ENCODE data around the gene RBM33.

The RBM33 gene

GRCh38 chr7:155781433-155781832 lies 137.0 kb downstream of the RBM33 start:
- no peak for DNase-seq

DNA sequence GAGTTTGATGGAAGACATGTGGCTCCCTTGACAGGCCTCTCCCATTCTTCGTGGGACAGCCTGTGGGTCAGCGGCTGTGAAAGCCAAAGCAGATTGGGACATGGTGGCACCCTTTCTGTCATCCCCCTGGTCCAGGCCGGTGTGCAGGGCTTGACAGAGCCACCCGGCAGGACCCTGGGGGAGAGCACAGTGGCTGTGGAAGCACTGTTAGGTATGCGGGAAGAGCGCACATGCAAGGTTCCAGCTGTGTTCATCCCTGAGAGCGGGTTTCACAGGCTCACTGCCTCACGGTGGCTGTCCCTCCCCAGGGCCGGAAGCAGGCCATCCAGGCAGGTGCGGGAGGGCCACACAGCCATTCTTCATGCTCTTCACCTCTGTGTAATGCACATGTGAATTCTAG lies 138.0 kb downstream of the RBM33 start:
- no peak for DNase-seq

DNA sequence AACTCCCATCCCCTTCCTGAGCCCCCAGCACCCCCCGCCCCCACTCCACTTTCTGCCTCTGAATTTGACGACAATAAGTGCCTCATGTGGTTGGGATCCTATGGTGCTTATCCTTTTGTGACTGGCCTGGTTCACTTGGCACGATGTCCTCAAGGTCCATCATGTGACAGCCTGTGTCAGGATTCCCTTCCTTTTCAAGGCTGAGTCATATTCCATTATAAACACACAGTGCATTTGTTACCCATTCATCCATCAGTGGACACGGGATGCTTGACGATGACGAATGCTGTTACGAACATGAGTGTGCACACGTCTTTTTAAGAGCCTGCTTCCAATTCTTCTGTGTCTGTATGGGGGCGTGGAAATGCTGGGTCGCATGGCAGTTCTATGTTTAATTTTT lies 141.1 kb downstream of the RBM33 start:
- no peak for DNase-seq

- DNase-seq = no peak
These were observed 142.0 kb downstream of the RBM33 start for GRCh38 chr7:155786491-155786890.

- no peak for DNase-seq
These were observed 142.8 kb downstream of the RBM33 start for GRCh38 chr7:155787171-155787851.

DNA sequence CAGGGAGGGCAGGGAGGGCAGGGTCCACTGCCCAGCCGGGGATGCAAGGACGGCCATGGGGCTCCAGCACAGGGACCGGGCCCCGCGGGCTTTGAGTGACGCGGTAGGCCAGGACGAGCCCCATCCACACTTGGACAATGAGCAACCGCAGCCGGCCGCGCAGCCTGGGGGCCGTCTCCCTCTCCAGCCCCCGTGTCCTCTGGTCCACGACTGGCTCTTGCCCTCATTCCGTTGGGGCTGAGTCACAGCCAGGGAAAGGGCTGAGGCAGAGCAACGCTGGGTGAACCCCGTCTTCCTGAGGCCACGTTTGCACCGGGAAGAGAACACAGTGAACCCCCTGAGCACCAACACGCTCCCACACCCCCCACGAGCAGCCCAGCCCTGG lies 144.1 kb downstream of the RBM33 start:
- no peak for DNase-seq

- DNase-seq = no peak
These were observed 144.7 kb downstream of the RBM33 start for GRCh38 chr7:155789001-155789725.

- no peak for DNase-seq
These were observed 146.2 kb downstream of the RBM33 start for GRCh38 chr7:155790666-155791065.

- DNase-seq = no peak
These were observed 146.8 kb downstream of the RBM33 start for GRCh38 chr7:155791214-155791737.

- no peak for DNase-seq
These were observed 147.4 kb downstream of the RBM33 start for GRCh38 chr7:155791836-155792235.

DNA sequence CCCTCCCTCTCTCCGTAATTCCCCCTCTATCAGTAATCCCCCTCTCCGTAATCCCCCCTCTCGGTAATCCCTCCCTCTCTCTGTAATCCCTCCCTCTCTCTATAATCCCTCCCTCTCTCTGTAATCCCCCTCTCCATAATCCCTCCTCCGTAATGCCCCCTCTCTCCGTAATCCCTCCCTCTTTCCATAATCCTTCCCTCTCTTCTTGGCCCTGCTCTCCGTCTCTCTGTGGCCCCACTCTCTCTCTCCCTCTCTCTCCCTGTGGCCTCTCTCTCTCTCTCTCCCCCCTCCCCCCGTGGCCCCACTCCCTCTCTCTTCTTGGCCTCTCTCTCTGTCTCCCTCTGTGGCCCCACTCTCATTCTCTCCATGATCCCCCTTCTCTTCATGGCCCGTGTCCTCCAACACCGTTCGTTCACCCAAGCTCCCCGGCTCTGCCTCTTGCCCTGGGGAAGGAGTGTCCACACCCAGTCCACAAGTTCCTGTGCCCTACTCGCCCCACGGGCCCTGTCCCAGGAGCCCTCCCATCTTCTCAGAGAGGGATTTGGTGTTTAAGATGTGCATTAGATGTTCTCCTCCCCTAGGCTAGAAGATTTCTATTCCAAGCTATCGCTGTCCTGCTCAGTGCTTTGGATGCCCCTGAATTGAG lies 148.0 kb downstream of the RBM33 start:
- no peak for DNase-seq

DNA sequence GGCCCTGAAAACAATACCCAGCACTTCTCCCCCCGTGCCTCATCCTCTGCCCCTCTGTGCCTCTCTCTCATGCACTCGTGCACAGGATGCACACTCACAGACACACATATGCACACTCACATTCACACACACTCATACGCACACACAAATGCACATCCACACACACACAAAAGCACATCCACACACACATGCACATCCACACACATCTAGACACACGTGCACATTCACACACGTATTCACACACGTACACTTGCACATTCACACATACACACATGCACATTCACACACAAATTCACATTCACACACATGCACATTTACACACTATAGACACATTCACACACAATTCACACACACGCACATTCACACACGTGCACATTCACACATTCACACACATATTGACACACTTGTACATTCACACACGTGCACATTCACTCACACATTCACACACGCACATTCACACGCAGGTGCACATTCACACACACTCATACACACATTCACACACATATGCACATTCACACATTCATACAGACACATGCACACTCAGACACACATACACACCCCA lies 148.6 kb downstream of the RBM33 start:
- DNase-seq = no peak

DNA sequence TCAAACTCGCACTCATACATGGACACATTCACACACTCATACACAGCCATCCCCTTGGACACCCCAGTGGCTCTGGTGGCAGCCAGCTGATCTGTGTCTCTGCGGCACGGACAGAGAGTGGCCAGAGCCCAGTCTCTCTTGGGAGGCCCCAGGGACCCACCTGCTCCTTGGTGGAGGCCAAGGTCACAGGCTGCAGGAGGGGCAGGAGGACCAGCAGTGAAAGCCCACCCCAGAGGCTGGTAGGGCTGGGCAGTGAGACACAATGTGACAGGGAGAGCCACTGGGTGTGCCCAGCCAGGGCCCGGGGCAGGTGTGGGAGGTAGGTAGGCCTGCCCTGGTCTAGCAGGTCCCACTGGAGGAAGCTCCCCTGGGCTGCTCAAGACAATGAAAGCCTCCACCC lies 149.3 kb downstream of the RBM33 start:
- no peak for DNase-seq

DNA sequence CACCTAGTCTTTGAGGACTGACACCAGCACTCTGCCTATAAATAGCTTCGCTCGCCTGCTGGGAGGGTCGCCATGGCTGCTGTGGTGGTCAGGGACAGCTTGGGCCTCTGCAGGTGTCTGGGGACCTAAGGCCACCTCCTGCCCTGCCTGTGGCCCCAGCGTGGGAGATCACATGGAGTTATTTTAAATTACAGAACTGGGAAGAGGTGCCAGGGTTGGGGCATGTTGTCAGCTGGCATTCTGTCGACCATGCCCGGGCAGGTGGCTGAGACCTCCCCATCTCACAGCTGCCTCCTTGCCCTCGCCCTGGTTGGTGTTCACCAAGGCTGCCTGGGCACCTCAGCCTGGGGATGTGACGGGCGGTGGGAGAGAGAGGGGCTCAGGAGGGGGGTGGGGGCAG lies 149.7 kb downstream of the RBM33 start:
- DNase-seq = no peak

DNA sequence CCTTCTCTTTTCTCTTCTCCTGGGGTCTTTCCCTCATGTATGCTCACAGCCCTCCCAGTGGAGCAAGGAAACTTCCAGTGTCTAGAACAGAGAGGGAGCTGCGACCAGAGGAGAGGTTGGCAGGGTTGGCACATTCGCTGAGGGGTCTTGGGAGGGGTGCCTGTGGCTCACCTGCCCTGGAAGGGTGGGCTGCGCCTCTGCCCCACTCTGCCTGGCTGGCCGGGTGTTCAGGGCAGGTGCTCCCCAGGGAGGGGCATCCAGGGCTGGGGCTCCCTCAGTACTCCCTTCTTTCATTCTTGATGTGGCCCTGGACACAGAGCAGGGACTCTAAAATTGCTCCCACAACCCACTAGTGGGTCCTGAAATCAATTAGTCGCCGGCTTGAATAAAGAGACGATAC lies 150.9 kb downstream of the RBM33 start:
- no peak for DNase-seq

DNA sequence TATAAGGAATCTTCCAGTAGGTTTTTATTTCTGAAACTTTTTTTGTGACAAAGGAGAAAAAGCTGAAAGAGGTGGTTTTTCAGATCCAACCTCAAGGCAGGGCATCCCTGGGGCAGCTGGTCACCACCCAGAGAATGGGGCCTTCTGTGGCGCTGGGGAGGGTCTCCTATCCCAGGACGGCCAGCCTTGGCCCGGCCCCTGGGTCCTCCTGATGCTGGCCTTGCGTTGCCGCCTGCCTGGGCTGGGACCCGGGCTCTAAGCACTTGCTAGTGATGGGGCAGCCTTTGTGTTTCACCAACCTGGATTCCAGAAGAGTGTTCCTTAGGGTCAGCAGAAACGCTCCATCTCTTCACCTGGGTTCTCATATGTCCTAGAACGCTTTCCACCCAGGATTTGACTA lies 151.5 kb downstream of the RBM33 start:
- no peak for DNase-seq

DNA sequence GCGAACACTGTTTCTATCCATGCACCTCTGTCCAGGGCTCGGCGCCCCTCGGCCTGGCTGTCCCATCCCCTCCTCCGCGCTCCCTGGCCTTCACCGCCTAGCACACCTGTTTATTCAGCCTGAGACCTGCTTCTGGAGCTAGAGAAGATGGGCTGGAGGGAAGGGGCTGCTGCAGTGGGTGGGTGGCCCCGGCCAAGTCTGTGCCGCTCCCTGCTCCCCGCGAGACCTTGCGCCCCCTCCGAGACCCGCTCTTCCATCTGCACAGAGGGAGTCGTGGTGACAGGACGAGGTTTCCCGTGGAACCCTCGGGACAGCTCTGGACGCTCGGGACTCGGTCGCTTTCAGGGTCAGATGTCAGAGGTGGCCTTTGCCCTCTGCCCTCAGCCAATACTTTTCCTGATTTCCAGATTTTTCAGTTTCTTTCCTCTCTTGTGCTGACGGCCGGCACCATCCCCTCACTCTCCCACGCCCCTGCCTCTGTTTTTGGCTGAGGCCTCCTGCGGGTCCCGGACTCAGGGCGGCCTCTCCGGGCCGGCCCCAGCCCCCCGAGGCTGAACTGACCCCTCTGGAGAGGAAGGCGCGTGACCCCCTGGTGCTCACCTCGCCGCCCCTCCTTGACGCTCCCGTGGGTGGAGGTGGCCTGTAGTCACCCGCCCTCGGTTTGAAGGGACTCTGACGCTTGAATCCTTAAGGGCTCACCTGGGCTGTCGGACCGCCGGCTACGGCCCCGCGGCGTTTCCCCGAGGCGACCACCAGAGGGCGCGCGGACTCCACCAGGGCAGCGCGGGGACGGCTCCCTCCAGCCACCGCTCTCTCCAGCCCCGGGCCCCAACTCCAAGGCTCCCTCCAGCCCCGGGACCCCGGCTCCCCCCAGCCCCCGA lies 152.2 kb downstream of the RBM33 start:
- DNase-seq = peak; percentile 58 to 61

DNA sequence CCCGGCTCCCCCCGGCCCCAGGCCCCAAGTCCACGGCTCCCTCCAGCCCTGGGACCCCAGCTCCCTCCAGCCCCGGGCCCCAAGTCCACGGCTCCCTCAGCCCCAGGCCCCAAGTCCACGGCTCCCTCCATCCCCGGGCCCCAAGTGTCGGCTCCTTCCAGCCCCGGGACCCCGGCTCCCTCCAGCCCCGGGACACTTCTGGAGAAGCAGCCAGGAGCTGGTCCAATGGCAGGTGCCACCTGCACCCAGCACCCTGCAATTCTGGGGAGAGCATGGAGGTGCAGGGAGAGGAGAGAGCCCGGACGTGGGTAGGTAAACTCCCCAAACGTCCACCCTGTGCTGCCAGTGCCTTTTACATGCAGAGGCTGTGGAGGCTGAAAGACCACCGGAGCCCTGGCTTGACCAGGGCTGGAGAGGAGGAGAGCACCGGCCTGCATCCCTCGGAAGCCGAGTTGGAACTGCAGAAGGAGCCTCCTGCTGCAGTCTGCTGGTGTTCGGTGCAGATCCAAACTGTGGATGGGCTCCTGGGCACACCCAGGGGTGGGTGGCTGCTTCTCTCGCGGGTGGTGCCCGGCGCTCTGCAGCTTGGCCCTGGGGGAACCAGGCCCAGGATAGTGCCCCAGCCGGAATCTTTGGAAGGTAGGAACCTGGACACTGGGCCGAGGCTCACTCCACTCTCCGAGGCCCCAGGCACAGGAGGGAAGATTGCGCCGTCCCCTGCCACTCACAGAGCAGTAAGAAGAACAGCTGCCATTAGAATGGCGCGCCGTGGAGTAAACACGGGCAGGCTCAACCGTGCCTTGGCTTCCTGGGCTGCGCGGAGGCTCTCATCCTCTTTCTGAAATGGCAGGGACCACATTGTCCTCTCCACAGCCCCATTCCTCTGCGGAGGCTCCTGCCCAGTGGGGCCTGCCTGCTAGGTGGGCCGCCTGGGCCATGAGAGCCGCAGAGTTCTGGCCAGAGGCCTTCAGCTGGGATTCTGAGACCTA lies 153.1 kb downstream of the RBM33 start:
- no peak for DNase-seq

DNA sequence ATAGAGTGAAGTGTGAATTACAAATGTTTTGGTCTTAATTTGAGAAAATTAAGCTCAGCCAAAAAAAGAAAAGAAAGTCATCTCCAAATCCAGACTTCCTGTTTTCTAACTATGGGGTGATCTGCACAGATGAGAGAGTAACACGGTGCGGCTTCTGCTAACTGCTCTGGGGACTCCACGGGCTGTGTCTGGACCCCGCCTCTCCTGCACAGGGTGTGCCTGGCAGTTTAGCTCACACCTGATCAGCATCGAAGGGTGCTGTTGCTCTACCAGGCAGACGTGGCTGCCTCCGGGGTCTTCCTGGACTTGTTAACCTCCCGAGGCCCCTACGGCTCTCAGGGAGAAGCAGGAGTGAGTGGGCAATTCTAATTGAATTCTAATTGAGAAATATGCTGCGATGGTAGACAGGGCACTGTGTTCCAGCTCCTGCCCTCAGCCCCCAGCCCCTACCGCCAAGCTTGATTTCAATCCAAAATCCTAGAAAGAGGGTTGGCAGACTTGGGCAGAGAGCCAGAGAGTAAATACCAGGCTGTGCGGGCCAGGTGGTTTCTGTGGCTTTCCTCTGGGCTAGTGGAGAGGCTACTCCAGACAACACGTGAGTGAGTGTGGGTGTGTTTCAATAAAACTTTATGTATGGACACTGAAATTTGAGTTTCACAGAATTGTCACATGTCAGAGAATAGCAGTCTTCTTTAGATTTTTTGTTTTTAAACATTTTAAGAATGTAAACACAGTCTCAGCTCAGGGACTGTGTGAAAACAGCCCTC lies 154.4 kb downstream of the RBM33 start:
- DNase-seq = no peak

GRCh38 chr7:155799514-155799913 lies 155.1 kb downstream of the RBM33 start:
- DNase-seq = no peak

DNA sequence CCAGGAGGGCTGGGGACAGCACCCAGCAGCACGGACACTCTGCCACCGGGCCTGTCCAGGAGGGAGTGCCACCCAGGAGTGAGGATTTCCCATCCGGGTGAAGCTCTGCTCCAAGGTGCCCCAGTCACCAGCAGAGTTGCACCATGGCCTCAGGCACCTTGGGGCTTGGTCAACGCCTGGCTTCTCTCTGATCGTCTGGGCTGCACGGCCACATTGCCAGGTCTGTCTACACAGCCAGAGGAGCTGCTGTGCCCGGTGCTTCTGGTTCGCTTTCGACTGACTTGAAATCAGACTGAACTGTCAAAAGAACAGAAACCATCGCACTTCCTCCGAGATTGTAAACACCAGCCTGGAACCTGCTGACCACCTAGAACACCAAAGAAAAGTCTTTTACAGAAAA lies 155.8 kb downstream of the RBM33 start:
- no peak for DNase-seq

Measured in activated CD4-positive, alpha-beta T cell treated with anti-CD3 and anti-CD28 coated beads, Interleukin-2, amount 50 U/mL, for 4 hours (primary cell).